GM13976 (cell line): ENCODE results near the gene JUNB.

ENCODE experiments used
- DNase-seq: peaks from one replicate; pipeline ENCODE4 v3.0.0; 2012; ENCODE audit warnings: low spot score
- in situ Hi-C: fragments of 300-500 bp; cut with MboI; formaldehyde crosslinking; loops from one replicate; pipeline ENCODE4 v1.12.0; 2022; ENCODE audit warnings: low sequenced_read_pairs, mixed read lengths, inconsistent platforms; ENCODE audit not compliant: unreplicated experiment
- TF ChIP-seq, protein P1 (sequence below): IDR thresholded peaks from 2 replicates; pipeline ENCODE4 v1.5.1; 2012; ENCODE audit warnings: borderline replicate concordance, mild to moderate bottlenecking; ENCODE audit not compliant: insufficient read depth; ENCODE audit errors: extremely low read depth, missing control alignments, control extremely low read depth

Gene JUNB

DNA sequence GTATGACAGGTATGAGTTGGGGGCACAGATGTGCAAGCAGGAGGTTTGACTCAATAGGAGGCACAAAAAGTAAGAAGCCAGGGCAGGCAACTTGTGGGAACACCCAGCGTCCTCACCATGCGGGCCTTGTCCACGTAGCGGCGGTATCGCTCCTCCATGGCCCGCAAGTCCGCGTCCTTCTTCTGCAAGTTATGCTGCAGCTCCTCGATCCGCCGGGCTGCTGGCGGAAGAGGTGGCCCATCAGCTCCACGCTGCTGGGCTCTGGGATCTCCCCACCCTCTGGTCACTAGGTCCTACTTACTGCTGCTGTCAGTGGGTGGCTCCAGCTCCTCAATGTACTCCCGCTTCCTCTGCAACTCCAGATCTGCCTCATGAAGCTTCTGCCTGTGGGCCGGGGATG is 26.6 kb upstream of the JUNB start:
- no peak for DNase-seq
- TF ChIP-seq, protein P1, sequence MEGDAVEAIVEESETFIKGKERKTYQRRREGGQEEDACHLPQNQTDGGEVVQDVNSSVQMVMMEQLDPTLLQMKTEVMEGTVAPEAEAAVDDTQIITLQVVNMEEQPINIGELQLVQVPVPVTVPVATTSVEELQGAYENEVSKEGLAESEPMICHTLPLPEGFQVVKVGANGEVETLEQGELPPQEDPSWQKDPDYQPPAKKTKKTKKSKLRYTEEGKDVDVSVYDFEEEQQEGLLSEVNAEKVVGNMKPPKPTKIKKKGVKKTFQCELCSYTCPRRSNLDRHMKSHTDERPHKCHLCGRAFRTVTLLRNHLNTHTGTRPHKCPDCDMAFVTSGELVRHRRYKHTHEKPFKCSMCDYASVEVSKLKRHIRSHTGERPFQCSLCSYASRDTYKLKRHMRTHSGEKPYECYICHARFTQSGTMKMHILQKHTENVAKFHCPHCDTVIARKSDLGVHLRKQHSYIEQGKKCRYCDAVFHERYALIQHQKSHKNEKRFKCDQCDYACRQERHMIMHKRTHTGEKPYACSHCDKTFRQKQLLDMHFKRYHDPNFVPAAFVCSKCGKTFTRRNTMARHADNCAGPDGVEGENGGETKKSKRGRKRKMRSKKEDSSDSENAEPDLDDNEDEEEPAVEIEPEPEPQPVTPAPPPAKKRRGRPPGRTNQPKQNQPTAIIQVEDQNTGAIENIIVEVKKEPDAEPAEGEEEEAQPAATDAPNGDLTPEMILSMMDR: no peak
- in situ Hi-C loops: no loop called here

DNA sequence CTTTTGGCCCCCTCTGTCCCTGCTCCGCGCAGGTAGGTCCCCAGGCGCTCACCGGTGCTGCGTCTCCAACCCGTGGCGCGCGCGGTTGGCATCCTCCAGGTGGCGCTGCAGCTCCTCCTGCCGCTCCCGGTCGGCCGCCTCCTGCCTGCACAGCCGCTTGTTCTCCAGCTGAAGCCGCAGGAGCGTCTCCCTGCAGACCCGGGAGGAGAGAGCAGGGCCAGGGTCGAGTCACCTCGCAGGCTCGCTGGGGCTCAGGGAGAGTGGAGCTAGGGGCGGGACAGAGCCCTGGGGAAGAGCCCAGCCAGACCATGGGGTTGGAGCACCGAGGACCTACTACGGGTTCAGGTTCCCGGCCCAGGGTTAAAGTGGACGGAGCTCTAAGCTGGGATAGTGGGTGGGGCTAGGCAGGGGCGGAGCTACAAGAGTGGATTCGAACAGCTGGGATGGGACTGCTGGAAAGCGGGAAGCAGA is 25.2 kb upstream of the JUNB start:
- in situ Hi-C loops: no loop called here
- DNase-seq: peak; percentile 89
- TF ChIP-seq, protein P1: peak; percentile 97

DNA sequence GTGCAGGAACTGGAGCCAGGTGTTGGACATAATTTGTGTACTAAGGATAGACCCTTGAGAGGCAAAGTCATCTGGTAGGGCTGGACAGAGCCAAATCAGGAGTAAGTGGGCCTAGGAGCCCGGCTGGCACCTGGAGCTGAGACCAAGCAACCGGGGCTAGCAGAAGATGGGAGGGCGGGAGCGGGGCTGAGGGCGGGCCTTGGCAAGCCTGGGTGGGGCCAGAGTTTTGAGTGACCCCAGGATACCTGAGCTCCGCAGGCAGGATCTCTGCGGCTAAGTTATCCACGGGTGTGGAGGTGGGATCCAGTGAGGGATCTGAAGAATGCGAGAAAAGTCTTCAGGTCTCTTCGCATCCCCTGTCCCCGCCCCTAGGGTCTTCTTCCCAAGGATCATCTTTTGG is 24.1 kb upstream of the JUNB start:
- in situ Hi-C loops: no loop called here
- no peak for DNase-seq
- TF ChIP-seq, protein P1: no peak

DNA sequence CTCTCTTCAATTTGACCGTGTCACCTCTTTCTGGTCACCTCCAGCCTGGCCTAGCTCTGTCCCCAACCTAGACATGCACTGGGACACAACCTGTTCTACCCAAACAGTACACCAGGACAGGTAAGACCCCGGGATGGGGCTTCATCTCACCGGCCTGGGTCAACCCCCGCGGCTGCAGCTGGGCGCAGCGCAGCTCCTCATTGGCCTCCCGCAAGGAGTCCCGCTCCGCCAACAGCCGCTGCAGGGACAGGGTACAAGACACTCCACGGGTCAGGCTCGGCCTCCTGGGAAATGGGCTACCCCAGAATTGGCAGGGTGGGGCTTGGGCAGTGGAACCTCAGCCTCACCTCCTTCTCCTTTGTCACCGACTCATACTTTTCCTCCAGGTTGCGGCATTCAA is 23.6 kb upstream of the JUNB start:
- no peak for DNase-seq
- in situ Hi-C loops: no loop called here
- TF ChIP-seq, protein P1: no peak

DNA sequence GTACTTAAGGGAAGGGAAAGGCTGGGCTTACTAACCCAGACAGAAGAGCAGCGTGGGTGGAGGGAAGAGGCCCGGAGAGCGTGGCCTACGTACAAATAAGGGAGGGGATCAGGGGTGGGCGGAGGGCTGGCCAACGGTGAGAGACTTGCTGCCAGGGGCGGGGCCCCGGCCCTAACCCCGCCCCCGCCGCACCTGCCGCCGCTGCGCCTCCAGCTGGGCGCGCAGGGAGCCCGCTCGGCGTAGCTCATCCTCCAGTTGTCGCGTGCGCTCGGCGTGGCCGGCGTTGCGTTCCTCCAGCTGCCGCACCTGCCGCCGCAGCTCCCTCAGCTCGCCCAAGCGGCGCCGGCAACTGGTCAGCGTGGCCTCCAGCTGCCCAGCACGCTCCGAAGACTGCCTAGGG is 21.6 kb upstream of the JUNB start:
- TF ChIP-seq, protein P1: peak; percentile 22
- in situ Hi-C loops: no loop called here
- peak; percentile 91 for DNase-seq

DNA sequence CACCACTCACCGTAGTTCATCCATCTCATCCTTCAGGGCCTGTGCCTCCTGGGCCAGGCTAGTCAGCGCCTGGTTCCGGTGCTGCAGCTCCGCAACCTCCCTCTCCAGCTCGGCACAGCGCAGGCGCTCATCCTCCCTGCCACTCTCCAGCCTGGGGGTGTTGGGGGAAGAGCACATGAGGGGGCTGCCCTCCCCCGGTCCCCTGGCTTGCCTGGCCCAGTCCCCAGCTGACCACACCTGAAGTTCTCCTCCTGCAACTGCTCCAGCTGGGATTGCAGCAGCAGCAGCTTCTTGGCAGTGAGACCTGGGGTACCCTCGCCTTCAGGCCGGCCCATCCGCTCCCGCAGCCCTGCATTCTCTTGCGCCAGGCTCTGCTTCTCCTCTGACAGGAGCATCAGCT is 20.4 kb upstream of the JUNB start:
- in situ Hi-C loops: no loop called here

More for the DNA sequence above, 20.4 kb upstream of the JUNB start:
- TF ChIP-seq, protein P1: no peak
- DNase-seq: no peak
